Left kidney (tissue), 2 donors: Measurements from ENCODE around the gene RELN. TPM values are rescaled to one million over a fixed set of nuclear protein-coding genes. Genes with fewer than 3 reads are reported as not detected.

Experiments used
- DNase-seq: peaks from one replicate; pipeline ENCODE4 v3.0.0-alpha.2; 2013
- polyA plus RNA-seq: library from polyadenylated mRNA; unstranded; fragments of 120-200 nt; gene quantifications from one replicate; pipeline ENCODE4 v1.2.1, GENCODE V29; 2013; ENCODE audit not compliant: insufficient read length

RELN gene
- polyA plus RNA-seq, 1 donor, result 21.8 TPM

- DNase-seq, result no peak
These were observed 514.5 kb downstream of the RELN start for GRCh38 chr7:103474956-103475355.

- DNase-seq, result no peak
These were observed 520.1 kb downstream of the RELN start for GRCh38 chr7:103469095-103469948.

- no peak for DNase-seq
These were observed 522.6 kb downstream of the RELN start for GRCh38 chr7:103466814-103467213.

- no peak for DNase-seq
These were observed 527.1 kb downstream of the RELN start for GRCh38 chr7:103462358-103462757.

GRCh38 chr7:103447073-103447960 lies 542.1 kb downstream of the RELN start:
- DNase-seq, result peak; percentile 37

- no peak for DNase-seq
These were observed 543.4 kb downstream of the RELN start, which contains the start of gene SLC26A5 for GRCh38 chr7:103446049-103446520. Gene SLC26A5, minus strand, starts transcription at chr7:103446207. Its CDS starts 24,693 bp downstream, at chr7:103421514.

- DNase-seq, result no peak
These were observed 544.0 kb downstream of the RELN start for GRCh38 chr7:103445228-103446048.

GRCh38 chr7:103439661-103440060 lies 549.8 kb downstream of the RELN start:
- no peak for DNase-seq

- no peak for DNase-seq
These were observed 551.8 kb downstream of the RELN start for GRCh38 chr7:103437623-103438022.

GRCh38 chr7:103432712-103433111 lies 556.7 kb downstream of the RELN start:
- DNase-seq, result no peak

- DNase-seq, result no peak
These were observed 564.3 kb downstream of the RELN start for GRCh38 chr7:103425177-103425576.

GRCh38 chr7:103423467-103424179 lies 565.8 kb downstream of the RELN start:
- DNase-seq, result no peak

Other genes starting within 250 kb of the RELN start
- 29.2 TPM for gene ORC5, start 218.4 kb upstream of the RELN start, polyA plus RNA-seq